H1 (cell line): ENCODE data around the gene CBLB. TPM values are rescaled to one million over a fixed set of nuclear protein-coding genes. Genes with fewer than 3 reads are reported as not detected.

Experiments
- CTCF ChIA-PET: fragments of 300-600 bp; sonication (Branson Sonifier 250); formaldehyde crosslinking; loops from one replicate; lab custom pipeline; 2021; ENCODE audit not compliant: partially characterized antibody; lab: Charles Lee
- POLR2A ChIA-PET: fragments of 300-600 bp; sonication (Branson Sonifier 250); formaldehyde crosslinking; loops from one replicate; lab custom pipeline; 2021; ENCODE audit warnings: inconsistent platforms; ENCODE audit not compliant: partially characterized antibody; lab: Charles Lee
- DNase-seq, 2 experiments: peaks; one replicate each; pipeline versions ENCODE4 v3.0.0 to v3.0.0-alpha.2; 2010 to 2022; ENCODE audit warnings: low spot score in 2 of 2, low read depth in 1 of 2, mixed read lengths in 1 of 2
- FAIRE-seq: peaks from 2 replicates; lab custom pipeline; 2011; peaks lifted over from hg19 to GRCh38; lab: Jason Lieb, UNC
- H2AFZ ChIP-seq: 2 replicates; pipeline ENCODE4 v1.8.1; 2012; ENCODE audit warnings: low read length, inconsistent platforms
- H2AK5ac ChIP-seq: 2 replicates; pipeline ENCODE4 v1.6.1; 2013; ENCODE audit warnings: low read depth, low read length
- H2BK120ac ChIP-seq: replicated peaks from 2 replicates; pipeline ENCODE3; 2013; ENCODE audit warnings: low read depth, low read length, inconsistent platforms
- H2BK12ac ChIP-seq: 2 replicates; pipeline ENCODE4 v1.6.1; 2013; ENCODE audit warnings: low read depth, low read length
- H2BK15ac ChIP-seq: 2 replicates; pipeline ENCODE4 v1.6.1; 2013; ENCODE audit warnings: low read length
- H2BK20ac ChIP-seq: 2 replicates; pipeline ENCODE4 v1.6.1; 2013; ENCODE audit warnings: low read length
- H2BK5ac ChIP-seq: 2 replicates; pipeline ENCODE4 v1.6.1; 2013; ENCODE audit warnings: low read depth, low read length
- H3K14ac ChIP-seq: 2 replicates; pipeline ENCODE4 v1.6.1; 2013; ENCODE audit warnings: inconsistent platforms; ENCODE audit not compliant: insufficient read length
- H3K18ac ChIP-seq: 2 replicates; pipeline ENCODE4 v1.6.1; 2013; ENCODE audit warnings: low read length; ENCODE audit errors: extremely low read depth
- H3K23ac ChIP-seq: 2 replicates; pipeline ENCODE4 v1.6.1; 2013; ENCODE audit warnings: inconsistent platforms; ENCODE audit not compliant: insufficient read length
- H3K23me2 ChIP-seq: 2 replicates; pipeline ENCODE4 v1.6.1; 2013; ENCODE audit warnings: low read depth, low read length
- H3K27ac ChIP-seq: 2 replicates; pipeline ENCODE4 v1.6.1; 2011; ENCODE audit warnings: low read depth, low read length, inconsistent platforms
- H3K27me3 ChIP-seq, 4 experiments: replicated peaks in 1 of 4; 1 replicate in 1 of 4; 2 replicates in 3 of 4; pipeline versions ENCODE4 v1.6.1 to v1.8.1; 2011 to 2013; ENCODE audit warnings: low read length in 3 of 4, mild to moderate bottlenecking in 3 of 4, inconsistent platforms in 2 of 4, mixed read lengths in 2 of 4, moderate library complexity in 1 of 4; ENCODE audit not compliant: control insufficient read depth in 3 of 4, insufficient read depth in 3 of 4; ENCODE audit errors: extremely low read depth in 1 of 4
- H3K36me3 ChIP-seq, 4 experiments: 2 replicates each; pipeline versions ENCODE4 v1.6.1 to v1.8.1; 2011 to 2013; ENCODE audit warnings: mild to moderate bottlenecking in 4 of 4, low read length in 3 of 4, moderate library complexity in 2 of 4, control low read depth in 1 of 4, inconsistent platforms in 1 of 4; ENCODE audit not compliant: insufficient read depth in 4 of 4, control insufficient read depth in 2 of 4
- H3K4ac ChIP-seq: replicated peaks from 2 replicates; pipeline ENCODE3; 2013; ENCODE audit warnings: low read length, low read depth, mixed read lengths, inconsistent platforms; ENCODE audit not compliant: insufficient read length
- H3K4me1 ChIP-seq, 4 experiments: replicated peaks in 1 of 4; 1 replicate in 1 of 4; 2 replicates in 3 of 4; pipeline versions ENCODE4 v1.6.1 to v1.8.1; 2011 to 2013; ENCODE audit warnings: low read length in 3 of 4, inconsistent platforms in 2 of 4, mixed read lengths in 1 of 4; ENCODE audit not compliant: insufficient read depth in 4 of 4, control insufficient read depth in 3 of 4
- H3K4me2 ChIP-seq, 2 experiments: 2 replicates each; pipeline versions ENCODE4 v1.6.1 to v1.8.1; 2011 to 2013; ENCODE audit warnings: low read depth in 2 of 2, low read length in 2 of 2, control low read depth in 1 of 2, inconsistent platforms in 1 of 2, mild to moderate bottlenecking in 1 of 2; ENCODE audit not compliant: insufficient read depth in 1 of 2
- H3K4me3 ChIP-seq, 4 experiments: fragments of 200-600, 300-600 bp in 1 of 4; sonication (generic), shearing (Covaris generic), sonication (Bioruptor Twin) in 1 of 4; 2 replicates each; pipeline versions ENCODE4 v1.5.1 to v1.8.1; 2011 to 2016; ENCODE audit warnings: low read length in 4 of 4, low read depth in 3 of 4, control low read depth in 2 of 4, inconsistent platforms in 2 of 4, mild to moderate bottlenecking in 2 of 4, mixed read lengths in 1 of 4, moderate library complexity in 1 of 4; ENCODE audit not compliant: insufficient read depth in 2 of 4; ENCODE audit errors: extremely low read depth in 1 of 4
- H3K56ac ChIP-seq: replicated peaks from 2 replicates; pipeline ENCODE3; 2013; ENCODE audit warnings: low read depth, mild to moderate bottlenecking, mixed read lengths, low read length, inconsistent platforms; ENCODE audit not compliant: insufficient read length
- H3K79me1 ChIP-seq: 2 replicates; pipeline ENCODE4 v1.6.1; 2013; ENCODE audit warnings: low read depth, low read length, control low read depth
- H3K79me2 ChIP-seq, 2 experiments: 2 replicates each; pipeline versions ENCODE4 v1.6.1 to v1.8.1; 2012 to 2013; ENCODE audit warnings: low read length in 2 of 2, mild to moderate bottlenecking in 2 of 2, inconsistent platforms in 1 of 2; ENCODE audit not compliant: insufficient read depth in 2 of 2, control insufficient read depth in 1 of 2
- H3K9ac ChIP-seq, 4 experiments: replicated peaks in 1 of 4; 1 replicate in 1 of 4; 2 replicates in 3 of 4; pipeline versions ENCODE4 v1.6.1 to v1.8.1; 2011 to 2013; ENCODE audit warnings: low read depth in 3 of 4, low read length in 3 of 4, control low read depth in 2 of 4, mild to moderate bottlenecking in 2 of 4, moderate library complexity in 2 of 4, inconsistent platforms in 1 of 4; ENCODE audit errors: extremely low read depth in 1 of 4
- H3K9me3 ChIP-seq, 2 experiments: 2 replicates each; pipeline versions ENCODE4 v1.6.1 to v1.8.1; 2012 to 2013; ENCODE audit warnings: mild to moderate bottlenecking in 2 of 2, moderate library complexity in 2 of 2, control low read depth in 1 of 2, inconsistent platforms in 1 of 2, low read depth in 1 of 2, low read length in 1 of 2, mixed read lengths in 1 of 2; ENCODE audit not compliant: insufficient read depth in 2 of 2
- H4K20me1 ChIP-seq, 2 experiments: replicated peaks in 1 of 2; 2 replicates each; pipeline versions ENCODE3 to v1.8.1; 2011 to 2013; ENCODE audit warnings: inconsistent platforms in 2 of 2, low read length in 2 of 2, mild to moderate bottlenecking in 1 of 2; ENCODE audit not compliant: insufficient read depth in 2 of 2, control insufficient read depth in 1 of 2
- H4K5ac ChIP-seq: 2 replicates; pipeline ENCODE4 v1.6.1; 2013; ENCODE audit warnings: low read length, low read depth, mixed read lengths, inconsistent platforms; ENCODE audit not compliant: insufficient read length
- H4K8ac ChIP-seq: 2 replicates; pipeline ENCODE4 v1.8.0; 2013; ENCODE audit warnings: mild to moderate bottlenecking, moderate library complexity, low read length, inconsistent platforms; ENCODE audit not compliant: insufficient read depth; ENCODE audit errors: extremely low read depth
- H4K91ac ChIP-seq: replicated peaks from 2 replicates; pipeline ENCODE3; 2013; ENCODE audit warnings: low read length, mixed read lengths, inconsistent platforms; ENCODE audit not compliant: insufficient read length
- CBX8 ChIP-seq: fragments of 300-800, 300-1000 bp; sonication (generic); IDR thresholded peaks from 2 replicates; pipeline ENCODE4 v1.7.1; 2016; ENCODE audit warnings: low read depth, low read length, borderline replicate concordance
- CEBPB ChIP-seq: IDR thresholded peaks from 2 replicates; pipeline ENCODE4 v1.6.1; 2012; ENCODE audit warnings: low read depth, low read length
- CHD2 ChIP-seq: IDR thresholded peaks from 2 replicates; pipeline ENCODE4 v1.6.1; 2012; ENCODE audit warnings: low read length, improper control_type of control experiment
- HDAC2 ChIP-seq, 2 experiments: fragments of 300-600 bp in 1 of 2; sonication (generic) in 1 of 2; IDR thresholded peaks; 2 replicates each; pipeline ENCODE4 v1.6.1; 2011 to 2012; ENCODE audit warnings: low read depth in 2 of 2, low read length in 2 of 2, mild to moderate bottlenecking in 2 of 2, moderate library complexity in 2 of 2, borderline replicate concordance in 1 of 2, inconsistent platforms in 1 of 2
- JUN ChIP-seq: IDR thresholded peaks from 2 replicates; pipeline ENCODE4 v1.6.1; 2011; ENCODE audit warnings: low read depth, mild to moderate bottlenecking, improper control_type of control experiment, low read length
- KDM1A ChIP-seq: fragments of 200-600, 300-600 bp; sonication (generic); IDR thresholded peaks from 2 replicates; pipeline ENCODE4 v1.7.1; 2016; ENCODE audit warnings: mild to moderate bottlenecking, low read length, borderline replicate concordance
- KDM5A ChIP-seq: fragments of 200-600 bp; IDR thresholded peaks from 2 replicates; pipeline ENCODE4 v1.7.1; 2012; ENCODE audit warnings: mild to moderate bottlenecking, low read length, inconsistent platforms, mixed read lengths
- SP4 ChIP-seq: IDR thresholded peaks from 2 replicates; pipeline ENCODE4 v1.6.1; 2012; ENCODE audit warnings: low read length, inconsistent platforms
- TBP ChIP-seq: IDR thresholded peaks from 2 replicates; pipeline ENCODE4 v1.6.1; 2011; ENCODE audit warnings: low read depth, low read length, improper control_type of control experiment
- WGBS, 2 experiments: shearing (Covaris generic) in 1 of 2; methylation state at CpG; one replicate each; pipeline versions ENCODE4 v1.1.6 to v1.1.7; 2013 to 2015; ENCODE audit warnings: low lambda C conversion rate in 2 of 2, mixed read lengths in 2 of 2, inconsistent platforms in 1 of 2, low coverage in 1 of 2, missing lambda C conversion rate in 1 of 2; ENCODE audit not compliant: insufficient replicate concordance in 2 of 2, insufficient coverage in 1 of 2, insufficient read length in 1 of 2; ENCODE audit errors: extremely low coverage in 1 of 2, missing lambda C conversion rate in 1 of 2; 5-methylcytosine and 5-hydroxymethylcytosine counted together
- polyA plus RNA-seq, 7 experiments: library from polyadenylated mRNA; depleted of rRNA in 3 of 7; stranded (reverse) in 5 of 7; unstranded in 2 of 7; fragments of >200 nt in 5 of 7; fragments of 200-250 nt in 2 of 7; gene quantifications; 1 replicate in 5 of 7; 2 replicates in 1 of 7; 4 replicates in 1 of 7; pipeline versions ENCODE4 v1.2.1 to v1.2.3, GENCODE V29; 2011 to 2013; ENCODE audit warnings: missing spikeins in 2 of 7, mixed read lengths in 2 of 7
- total RNA-seq: library from RNA; stranded (reverse); fragmentation: NEBNext Ultra II Directional; extraction: Animal tissue kit (Norgen Biotek cat#: 25700); gene quantifications from 2 replicates; pipeline ENCODE4 v1.2.1, GENCODE V29; 2021

CBLB gene
- total and polyA plus RNA-seq, 2 of the 8 experiments (the other 6 are each of a cell fraction or from before 2014, with no cell fraction given) = 14.5 to 26.0 TPM

DNA sequence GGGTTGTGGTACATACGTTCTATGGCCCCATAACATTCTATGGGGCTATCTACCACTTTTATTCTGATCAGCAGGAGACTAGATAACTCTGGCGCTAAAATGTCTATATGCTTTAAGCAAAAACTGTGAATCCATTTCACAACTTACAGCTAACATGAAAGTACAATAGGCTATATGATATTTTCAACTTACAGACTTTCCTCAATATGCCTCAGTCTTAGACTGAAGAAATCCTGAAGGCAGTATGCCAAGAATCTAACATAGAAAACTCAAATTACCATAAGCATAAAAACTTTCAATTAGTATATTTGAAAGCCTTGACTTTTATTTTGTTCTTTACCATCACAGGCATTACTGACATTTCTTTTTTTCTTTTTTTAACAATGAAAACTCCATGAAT lies 81.4 kb downstream of the CBLB start:
- peaks cover 0 to 3% (median 1%) of the 10 kb centered on the region in 4 experiments; a peak in 3 of 7 replicates for H3K4me1 ChIP-seq
- peaks cover 0 to 32% of the 10 kb centered on the region in 2 experiments; a peak in 2 of 4 replicates for H3K79me2 ChIP-seq
- H3K4me3 ChIP-seq = no peak overlapping the region
- H2BK15ac ChIP-seq = no peak overlapping the region
- no peak overlapping the region for H3K23ac ChIP-seq
- H2BK20ac ChIP-seq = no peak overlapping the region
- H4K8ac ChIP-seq = no peak overlapping the region
- H3K27me3 ChIP-seq = peaks cover 0 to 1% (median 0%) of the 10 kb centered on the region in 4 experiments; a peak in 1 of 7 replicates
- H2BK5ac ChIP-seq = no peak overlapping the region
- no peak overlapping the region for H3K18ac ChIP-seq
- no peaks in the 10 kb centered on the region for H4K20me1 ChIP-seq
- H3K4me2 ChIP-seq = no peak overlapping the region
- H3K9me3 ChIP-seq = no peaks in the 10 kb centered on the region
- H3K36me3 ChIP-seq = no peaks in the 10 kb centered on the region
- H2AFZ ChIP-seq = no peak overlapping the region
- H3K27ac ChIP-seq = no peak overlapping the region
- POLR2A ChIA-PET = no interaction called here
- no peak overlapping the region for H2BK12ac ChIP-seq
- H3K79me1 ChIP-seq = peaks cover 2% of the 10 kb centered on the region; the same call in 1 of the 2 replicates
- H3K14ac ChIP-seq = no peak overlapping the region
- no peak for FAIRE-seq
- CTCF ChIA-PET = interaction anchor here (0.7 kb wide), 1 partner anchor 41 kb away, joined by 3 read pairs; no protein-coding TSS in a partner anchor
- H4K91ac ChIP-seq = no peak overlapping the region
- DNase-seq = no peak
- TF ChIP-seq JUN (no peak), CEBPB (no peak), HDAC2 (IDR thresholded peaks at IDR 0.05; ENCODE audit: borderline replicate concordance in 1 of 2, low read depth in 2 of 2, low read length in 2 of 2) (no peak), SP4 (no peak), KDM5A (no peak), TBP (no peak), CBX8 (no peak), CHD2 (no peak), KDM1A (no peak)
- TF ChIP-seq, all 59 proteins: peak for 0
- Histone ChIP-seq H4K5ac (no peak overlapping the region), H3K9ac (no peak overlapping the region), H3K23me2 (no peaks in the 10 kb centered on the region), H2AK5ac (no peak overlapping the region), H3K56ac (no peak overlapping the region), H3K4ac (no peak overlapping the region), H2BK120ac (no peak overlapping the region)
- 91% methylated on average over 2 of the region's 2 CpGs; no CpG with 5 or more reads in 1 of the 2 experiments for WGBS, 2 experiments
